Activated naive CD4-positive, alpha-beta T cell treated with Interleukin-2 at 50 U/mL for 16 hours (primary cell): ENCODE data around the gene FOLR3.
"Not testable (repeated sequence)": the region's sequence is repeated elsewhere in the genome, so short reads cannot be mapped to it uniquely, and the experiment has no call there.

Experiments used
- DNase-seq: peaks from one replicate; pipeline ENCODE4 v3.0.0-alpha.2; 2020

FOLR3 gene

DNA sequence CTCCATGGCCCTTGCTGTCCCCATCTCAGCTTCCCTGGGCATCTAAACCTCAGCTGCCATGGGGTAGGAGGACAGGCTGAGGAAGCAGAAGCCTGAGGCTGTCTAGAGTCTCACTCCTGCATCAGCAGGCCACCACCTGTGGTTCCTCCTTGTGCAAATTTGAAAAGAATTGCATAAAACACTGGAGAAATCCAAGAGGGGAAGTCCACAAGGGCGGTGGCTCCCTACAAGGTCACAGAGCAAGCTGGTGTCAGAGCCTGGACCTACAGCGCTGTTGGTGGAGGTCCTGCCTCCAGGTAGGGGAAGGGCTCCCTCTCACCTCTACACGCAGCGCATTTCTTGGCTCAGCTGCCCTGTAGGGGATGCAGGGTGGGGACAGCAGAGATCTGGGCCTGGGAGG is at the start of gene FOLR3:
Gene FOLR3 (plus strand): TSS at position 253 of the 400 bp plus-strand sequence. CDS start 228 bp downstream, outside the sequence.
- not testable (repeated sequence) for DNase-seq

GRCh38 chr11:72088076-72088808 is 47.3 kb upstream of the FOLR3 start:
- DNase-seq, result no peak

- peak; percentile 68 for DNase-seq
These were observed 44.2 kb upstream of the FOLR3 start for GRCh38 chr11:72091292-72091691.

DNA sequence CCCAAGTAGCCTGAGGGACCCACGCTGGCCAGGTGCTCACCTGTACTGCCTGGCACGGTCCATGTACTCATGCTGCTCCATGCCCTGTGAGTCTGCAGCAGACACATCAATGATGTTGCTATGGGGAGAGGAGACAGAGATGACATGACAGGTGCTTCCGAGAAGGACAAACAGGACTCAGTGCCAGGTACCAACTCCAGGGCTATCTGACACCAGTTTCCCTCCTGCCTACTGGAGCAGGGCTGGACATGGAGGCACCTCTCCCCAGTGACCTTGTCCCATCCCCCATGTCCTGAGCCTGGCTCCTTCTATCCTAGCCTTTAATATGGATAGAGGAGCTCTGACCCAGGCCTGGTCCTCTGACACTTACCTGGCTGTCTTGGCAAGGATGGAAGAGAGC is 36.8 kb upstream of the FOLR3 start:
- DNase-seq, result no peak

GRCh38 chr11:72100009-72100408 is 35.5 kb upstream of the FOLR3 start:
- no peak for DNase-seq

DNA sequence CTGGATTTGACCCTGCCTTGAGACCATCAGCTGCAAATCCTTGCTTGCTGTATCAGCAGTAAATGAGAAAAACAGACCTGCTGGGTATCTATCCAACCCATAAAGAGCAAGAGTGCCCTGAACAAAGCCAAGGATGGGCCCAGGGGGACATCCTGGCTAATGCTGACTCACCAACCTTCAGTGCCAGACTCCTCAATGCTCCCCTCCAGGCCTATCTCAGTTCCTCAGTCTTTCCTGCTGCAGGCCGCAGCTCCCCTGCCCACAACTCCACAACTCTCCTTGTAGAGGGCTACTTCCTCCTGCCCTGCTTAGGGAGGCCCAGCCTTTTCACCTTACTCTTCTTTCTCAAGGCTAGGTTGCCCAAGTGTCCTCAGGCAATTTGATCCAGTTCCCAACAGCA is 35.1 kb upstream of the FOLR3 start:
- no peak for DNase-seq

DNA sequence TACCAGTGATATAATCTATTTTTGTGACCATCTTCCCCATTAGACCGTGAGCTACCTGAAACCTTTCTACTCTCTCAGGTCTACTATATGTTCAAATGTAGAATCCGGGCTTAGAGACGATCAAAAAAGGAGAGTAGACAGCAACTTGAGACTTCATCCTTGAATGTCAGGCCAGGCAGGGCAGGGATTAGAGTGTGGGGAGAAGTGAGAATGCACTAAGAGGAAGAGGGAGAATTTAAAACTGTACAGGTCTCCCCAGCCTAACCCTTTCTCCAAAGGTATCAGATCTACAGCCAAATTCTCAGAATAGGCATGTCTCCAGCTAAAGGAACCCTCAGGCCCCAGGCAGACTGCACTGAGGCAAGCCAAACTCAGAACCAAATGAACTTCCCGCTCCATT is 33.4 kb upstream of the FOLR3 start:
- no peak for DNase-seq

DNA sequence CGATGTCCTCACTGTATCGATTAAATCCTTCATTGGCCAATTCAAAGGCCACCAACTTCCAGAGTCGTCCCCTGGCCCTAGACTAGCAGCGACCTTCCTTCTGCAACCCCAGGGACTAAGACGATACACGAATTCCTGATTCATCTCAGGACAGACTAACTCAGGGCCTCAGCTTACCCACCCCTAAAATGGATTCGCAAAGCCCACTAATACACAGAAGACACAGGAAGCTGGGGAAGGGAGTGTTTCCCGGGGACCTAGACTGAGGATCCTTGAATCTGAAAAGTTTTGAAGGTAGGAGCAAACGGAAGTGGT is 32.9 kb upstream of the FOLR3 start:
- no peak for DNase-seq

- DNase-seq, result peak; percentile 98
These were observed 32.4 kb upstream of the FOLR3 start, which contains the start of gene LAMTOR1 for GRCh38 chr11:72102946-72103753. Gene LAMTOR1 (minus strand): TSS chr11:72103297. CDS start chr11:72103224, 73 bp downstream.

GRCh38 chr11:72103754-72104167 is 31.8 kb upstream of the FOLR3 start:
- DNase-seq, result no peak

- DNase-seq, result no peak
These were observed 29.6 kb upstream of the FOLR3 start, which contains the start of gene TOMT for GRCh38 chr11:72105888-72106287. Gene TOMT (plus strand): TSS chr11:72105924. CDS start chr11:72105952, 28 bp downstream.

GRCh38 chr11:72111300-72112142 is 24.0 kb upstream of the FOLR3 start:
- no peak for DNase-seq

- DNase-seq, result peak; percentile 99
These were observed 23.2 kb upstream of the FOLR3 start, which contains the start of gene ANAPC15 for GRCh38 chr11:72112143-72112977. Gene ANAPC15 (minus strand): TSS chr11:72112695. CDS start chr11:72111276, 1,419 bp downstream.

DNA sequence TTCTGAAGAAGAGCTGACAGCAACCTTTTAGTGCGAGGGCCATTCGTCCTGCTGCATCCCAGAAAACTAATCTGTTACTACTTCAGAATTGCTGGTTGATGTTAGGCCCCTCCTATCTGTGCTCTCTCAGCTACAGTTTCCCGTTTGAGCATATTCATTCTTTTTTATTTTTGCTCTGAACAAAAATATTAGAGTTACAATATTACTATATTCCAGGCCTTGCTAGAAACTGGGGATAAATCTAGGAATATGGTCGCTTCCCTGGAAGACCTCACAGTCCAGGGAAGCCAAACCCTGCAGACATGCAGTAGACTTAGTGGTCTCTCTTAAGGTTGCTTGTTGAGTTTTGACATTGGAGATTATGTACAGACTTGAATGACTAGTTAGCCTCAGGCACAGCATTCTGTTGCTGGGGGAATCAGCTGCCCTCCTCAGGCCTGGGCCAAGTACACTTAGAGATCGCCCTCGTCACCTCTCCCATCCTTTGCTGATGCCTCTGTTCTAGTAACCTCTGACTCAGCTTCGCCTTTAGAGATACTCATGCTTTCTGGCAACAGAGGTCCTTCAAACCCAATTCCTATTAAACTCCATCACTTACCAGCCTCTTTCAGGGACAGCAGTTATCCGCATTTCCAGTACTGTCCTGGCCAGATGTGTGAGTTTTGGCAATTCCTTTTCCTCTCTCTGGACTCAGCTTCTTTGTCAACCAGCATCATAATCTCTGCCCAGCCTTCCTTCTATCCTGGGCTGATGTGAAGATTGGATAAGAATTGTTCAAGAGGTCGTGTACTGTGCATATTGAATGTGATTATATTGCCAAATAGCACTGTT is 22.3 kb upstream of the FOLR3 start:
- DNase-seq, result no peak

DNA sequence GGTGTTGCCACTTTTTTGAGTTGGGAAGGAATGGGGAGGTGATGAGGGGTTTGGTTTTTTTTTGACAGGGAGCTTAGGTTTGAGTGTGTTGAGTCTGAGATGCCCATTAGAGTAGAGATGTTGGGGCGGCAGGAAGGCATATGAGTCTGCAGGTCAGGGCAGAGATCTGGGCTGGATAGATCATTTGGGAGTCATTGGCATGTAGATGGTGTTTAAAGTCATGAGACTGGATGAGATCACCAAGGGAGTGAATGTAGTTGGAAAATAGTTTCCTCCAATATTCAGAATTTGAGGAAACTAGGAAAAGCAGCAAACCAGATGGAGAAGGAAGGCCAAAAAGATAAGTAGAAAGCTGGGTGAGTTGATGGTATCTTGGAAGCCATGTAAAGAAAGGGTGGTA is 21.0 kb upstream of the FOLR3 start:
- DNase-seq, result no peak

DNA sequence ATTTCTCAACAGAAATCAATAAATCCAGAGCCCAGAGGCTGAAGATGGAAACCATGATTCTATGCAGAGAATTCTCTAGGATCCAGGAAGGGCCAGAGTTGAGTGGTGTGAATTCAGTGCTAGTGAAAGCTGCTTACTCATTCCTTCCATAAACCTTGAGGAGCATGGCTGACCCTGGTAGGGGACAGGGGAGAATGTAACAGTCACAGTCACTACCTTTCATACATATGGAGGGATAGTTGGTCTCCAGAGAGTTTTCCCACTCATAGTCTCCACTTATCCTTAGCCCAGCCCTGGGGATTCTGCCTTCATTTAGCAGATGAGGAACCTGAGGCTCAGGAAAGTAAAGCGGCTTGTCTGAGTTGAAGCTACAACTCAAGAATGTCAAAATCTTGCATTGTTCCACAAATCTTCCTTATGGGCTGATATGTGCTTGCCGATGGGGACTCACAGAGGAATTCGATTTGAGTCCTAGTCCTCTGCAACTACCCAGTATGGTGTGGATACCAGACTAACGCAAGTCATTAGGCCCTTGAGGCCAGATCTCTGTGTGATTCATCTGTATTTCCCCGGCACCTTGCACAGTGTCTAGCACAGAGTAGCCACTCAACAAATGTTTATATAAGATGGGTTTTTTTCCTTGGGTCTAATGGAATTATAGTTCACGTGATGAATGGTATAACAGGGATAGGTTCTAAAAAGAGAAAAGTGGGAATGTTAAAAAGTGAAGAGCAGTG is 19.3 kb upstream of the FOLR3 start:
- DNase-seq, result no peak

DNA sequence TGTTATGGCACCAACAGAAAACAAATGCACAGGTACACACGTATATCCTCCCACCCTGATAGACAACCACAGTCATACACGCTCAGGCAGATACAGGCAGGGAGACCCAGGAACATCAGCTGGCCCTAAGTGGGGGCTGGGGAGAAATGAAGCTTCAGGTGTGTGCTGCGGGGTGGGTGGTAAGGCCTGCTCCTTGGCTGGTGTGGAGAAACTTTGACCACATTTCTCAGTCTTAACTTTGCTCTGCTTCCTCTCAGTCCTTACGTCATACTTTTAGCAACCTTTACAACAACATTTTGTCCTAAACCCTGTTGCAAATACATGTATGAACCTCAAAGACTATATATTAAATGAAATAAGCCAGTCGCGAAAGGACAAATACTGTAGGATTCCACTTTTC is 16.3 kb upstream of the FOLR3 start:
- no peak for DNase-seq

- DNase-seq, result no peak
These were observed 14.6 kb upstream of the FOLR3 start for GRCh38 chr11:72120930-72121329.

DNA sequence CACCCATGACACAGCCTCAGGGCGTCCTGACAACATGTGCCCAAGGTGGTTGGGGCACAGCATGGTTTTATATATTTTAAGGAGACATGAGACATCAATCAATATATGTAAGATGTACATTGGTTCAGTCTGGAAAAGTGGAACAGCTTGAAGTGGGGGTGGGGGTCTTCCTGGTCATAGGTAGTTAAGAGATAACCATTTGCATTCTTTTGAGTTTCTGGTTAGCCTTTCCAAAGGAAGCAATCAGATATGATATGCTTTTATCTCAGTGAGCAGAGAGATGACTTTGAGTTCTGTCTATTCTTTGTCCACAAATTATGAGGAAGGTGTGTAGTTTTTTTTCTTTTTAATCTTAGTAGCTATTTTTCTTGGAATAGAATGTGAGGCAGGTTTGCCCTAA is 12.9 kb upstream of the FOLR3 start:
- DNase-seq, result no peak

DNA sequence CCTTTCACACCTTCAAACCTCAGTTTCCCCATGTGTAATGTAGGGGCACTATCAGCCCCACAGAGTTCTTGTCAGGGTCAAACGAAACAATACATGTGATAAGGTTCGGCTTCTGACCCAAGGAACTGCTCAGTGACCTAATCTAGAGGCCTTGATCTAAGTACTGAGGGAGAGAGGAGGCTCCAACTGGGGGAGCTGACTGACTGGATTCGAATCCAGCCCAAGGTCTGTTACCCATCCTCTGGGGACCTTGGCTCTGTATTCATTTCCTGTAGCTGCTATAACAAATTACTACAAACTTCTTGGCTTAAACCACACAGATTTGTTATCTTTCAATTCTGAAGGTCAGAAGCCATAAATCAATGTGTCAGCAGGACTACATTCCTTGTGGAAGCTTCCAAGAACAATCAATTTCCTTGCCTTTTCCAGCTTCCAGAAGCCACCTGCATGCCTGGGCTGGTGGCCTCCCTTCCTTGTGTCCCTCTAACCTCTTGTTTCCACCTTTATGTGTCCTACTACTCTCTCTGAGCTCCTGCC is 12.3 kb upstream of the FOLR3 start:
- DNase-seq, result no peak
